Activated CD4-positive, alpha-beta T cell treated with anti-CD3 and anti-CD28 coated beads, Interleukin-2, Interleukin-6, amounts not matched to agents 100 ng/mL and 50 ng/mL, durations not matched to agents 16 hours and 8 hours (primary cell): ENCODE data around the gene ERP44.
"Not testable (repeated sequence)": the region's sequence is repeated elsewhere in the genome, so short reads cannot be mapped to it uniquely, and the experiment has no call there.

ENCODE experiments used
- DNase-seq: peaks from one replicate; pipeline ENCODE4 v3.0.0-alpha.2; 2020

The ERP44 gene

DNA sequence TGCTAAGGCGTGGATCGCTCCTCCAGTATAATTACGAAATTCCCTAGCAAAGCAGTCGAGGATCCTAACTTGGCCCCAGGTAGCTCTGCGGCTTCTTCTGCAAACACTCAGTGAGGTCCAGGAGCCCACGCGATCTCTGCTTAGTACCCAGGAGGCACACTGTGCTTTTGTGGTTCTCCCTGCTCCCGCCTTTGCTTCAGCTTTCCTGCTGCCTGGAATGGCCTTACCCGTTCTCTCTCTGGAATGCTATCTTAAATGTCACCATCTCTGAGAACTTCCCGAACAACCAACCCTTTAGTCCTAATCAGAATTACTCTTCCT, 882 bp upstream of the ERP44 start:
- peak; percentile 9 for DNase-seq

DNA sequence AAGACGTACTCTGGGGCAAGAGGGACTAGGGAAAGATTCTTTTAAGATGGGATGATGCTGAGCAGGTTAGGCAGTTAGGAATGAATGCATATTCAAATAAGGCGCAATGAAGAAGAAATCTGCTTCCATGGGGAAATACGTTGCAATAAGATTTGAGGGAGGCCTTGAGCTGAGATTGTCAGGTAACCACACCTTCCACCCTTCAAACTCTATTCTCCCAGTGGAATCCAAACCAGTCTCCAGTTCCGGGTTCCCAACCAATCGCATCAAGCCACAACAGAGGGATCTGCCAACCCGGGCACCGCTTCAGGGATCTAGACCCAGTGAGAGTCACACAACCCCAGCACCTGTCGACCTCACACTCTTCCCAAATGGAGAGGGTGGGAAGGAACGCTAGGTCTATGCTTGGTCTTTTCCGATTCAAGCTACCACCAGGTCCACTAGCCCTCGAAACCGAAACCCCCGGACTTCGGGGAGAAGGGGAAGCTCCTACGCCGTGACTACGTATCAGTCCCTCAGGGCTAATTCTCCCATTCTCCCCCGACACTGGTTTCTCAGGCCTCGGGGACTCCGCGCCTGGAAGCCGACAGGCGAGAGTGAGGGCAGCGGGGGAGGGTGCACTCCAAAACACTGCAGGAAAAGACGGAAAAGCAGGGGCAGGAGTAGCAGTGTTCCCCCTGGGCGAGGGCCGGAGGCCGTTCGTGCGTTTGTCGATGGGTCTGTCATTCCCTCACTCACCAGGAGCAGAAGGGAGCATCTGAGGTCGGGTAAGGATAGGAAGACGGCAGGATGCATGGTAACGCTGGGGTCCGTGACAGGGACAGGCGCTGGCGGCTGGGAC, 534 bp downstream of the ERP44 start:
- peak; percentile 41 for DNase-seq

DNA sequence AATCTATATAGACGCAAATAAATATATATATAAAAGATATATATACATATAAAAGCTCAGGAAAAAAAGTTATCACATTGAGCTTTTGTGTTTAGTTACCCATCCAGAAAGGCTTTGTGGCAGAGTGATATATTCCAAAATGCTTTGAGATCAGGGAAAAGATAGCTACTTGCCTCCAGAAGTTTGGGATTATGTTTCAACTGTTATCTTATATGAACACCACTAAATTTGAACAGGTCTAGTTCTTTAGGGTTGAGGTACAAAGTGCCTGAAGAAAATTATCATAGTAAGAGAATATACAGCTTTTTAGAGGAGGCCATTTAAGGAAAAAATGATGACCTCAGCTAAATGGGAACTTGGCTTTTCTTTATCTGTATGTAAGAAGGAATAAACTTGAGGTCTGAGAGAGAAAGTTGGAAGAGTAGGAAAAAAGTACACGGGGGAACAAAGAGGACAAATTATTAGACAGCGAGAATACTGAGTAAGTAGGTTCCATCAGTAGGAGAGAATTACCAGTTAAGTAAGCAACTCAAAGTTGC, 2.4 kb downstream of the ERP44 start:
- no peak for DNase-seq

DNA sequence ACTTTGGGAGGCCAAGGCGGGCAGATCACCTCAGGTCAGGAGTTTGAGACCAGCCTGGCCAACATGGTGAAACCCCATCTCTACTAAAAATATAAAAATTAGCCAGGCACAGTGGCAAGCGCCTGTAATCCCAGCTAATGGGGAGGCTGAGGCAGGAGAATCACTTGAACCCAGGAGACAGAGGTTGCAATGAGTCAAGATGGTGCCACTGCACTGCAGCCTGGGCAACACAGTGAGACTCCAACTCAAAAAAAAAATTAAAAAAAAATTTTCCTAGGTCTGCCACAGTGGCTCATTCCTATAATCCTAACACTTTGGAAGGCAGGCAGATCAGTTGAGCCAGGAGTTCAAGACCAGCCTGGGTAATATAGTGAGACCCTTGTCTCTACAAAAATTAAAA, 4.4 kb downstream of the ERP44 start:
- DNase-seq, result not testable (repeated sequence)

DNA sequence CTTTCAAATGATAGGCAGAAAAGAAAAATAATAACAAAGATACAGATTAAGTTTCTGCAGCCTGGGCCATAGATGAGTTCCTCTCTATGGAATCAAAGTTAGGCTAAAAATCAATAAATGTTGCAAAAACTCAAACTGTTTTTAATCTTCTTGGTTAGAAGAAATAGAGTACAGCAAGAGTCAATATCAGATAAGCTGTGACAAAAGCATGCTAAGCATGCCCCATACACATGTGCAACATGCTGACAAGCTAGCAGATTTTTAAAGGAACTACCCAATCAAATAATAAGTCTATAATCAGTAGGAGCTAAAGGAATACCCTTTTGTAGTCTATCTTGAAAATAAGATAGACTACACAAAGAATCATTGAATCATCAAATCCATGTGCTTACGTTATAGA, 6.7 kb downstream of the ERP44 start:
- no peak for DNase-seq

DNA sequence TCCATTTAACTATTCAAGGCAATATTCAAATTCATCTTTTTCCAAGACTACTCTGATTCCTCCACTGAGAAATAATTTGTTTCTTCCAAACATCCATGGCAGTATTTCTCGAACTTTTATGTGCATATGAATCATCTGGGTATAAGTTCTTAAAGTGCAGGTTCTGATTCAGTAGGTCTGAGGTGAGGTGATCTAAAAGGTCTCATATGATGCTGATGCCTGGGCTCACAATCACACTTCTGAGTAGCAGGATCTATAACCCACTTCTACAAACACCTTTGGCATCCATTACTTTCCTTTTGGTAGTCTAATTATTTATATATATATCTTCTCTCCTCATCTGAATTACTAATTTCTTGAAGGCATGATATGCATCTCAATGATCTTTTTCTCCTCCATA, 7.2 kb downstream of the ERP44 start:
- no peak for DNase-seq

DNA sequence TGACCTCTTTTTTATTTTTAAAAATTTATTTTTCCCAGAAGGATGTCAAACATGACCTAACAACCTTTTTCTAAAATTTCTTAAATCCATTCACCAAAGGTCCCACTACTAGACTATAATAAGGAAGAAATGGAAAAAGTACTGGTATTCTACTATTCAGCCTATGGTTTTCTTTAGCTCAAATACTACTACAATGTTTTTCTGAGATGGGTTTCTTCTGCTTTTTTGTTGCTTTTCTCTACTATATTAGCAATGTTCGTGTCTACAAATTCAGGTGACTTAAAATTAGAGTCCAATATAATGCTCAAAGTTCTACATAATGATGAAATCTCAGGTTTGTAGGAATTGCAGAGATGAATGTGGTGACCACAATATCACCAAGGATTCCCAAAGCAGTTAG, 7.9 kb downstream of the ERP44 start:
- no peak for DNase-seq

DNA sequence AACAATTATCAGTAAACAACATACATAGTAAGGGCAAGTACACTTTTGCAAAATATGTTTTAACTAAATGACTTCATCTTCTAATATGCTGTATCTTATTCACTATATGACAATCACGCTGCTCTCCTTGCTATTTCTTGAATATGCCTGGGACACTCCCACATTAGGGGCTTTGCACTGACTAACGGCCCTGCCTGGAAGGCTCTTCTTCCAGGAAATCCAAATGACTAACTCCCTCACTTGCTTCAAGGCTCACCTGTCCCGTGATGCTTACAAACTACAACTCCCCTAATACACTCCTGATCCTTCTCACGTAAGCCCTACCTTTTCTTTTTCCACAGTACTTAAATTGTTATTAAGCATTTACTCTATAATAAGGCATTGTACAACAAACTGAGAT, 10.6 kb downstream of the ERP44 start:
- DNase-seq, result peak; percentile 35

DNA sequence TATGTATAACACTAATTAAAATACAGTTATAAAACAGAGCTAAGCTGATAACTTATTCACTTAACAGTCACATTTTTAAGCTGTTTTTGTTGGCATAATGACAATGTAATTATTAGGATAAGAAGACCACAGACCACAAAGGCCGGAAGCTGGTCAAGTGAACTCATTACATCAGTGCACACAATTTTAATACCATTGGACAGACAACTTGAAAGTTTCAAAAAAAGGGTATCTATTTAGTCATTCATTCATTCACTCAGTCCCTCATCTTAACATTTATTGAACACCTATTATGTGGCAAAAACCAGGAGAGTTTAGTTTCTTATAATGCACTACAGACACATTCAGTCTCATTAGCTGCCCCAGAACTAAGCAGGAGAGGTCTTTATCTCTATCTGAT, 11.6 kb downstream of the ERP44 start:
- DNase-seq, result peak; percentile 33

DNA sequence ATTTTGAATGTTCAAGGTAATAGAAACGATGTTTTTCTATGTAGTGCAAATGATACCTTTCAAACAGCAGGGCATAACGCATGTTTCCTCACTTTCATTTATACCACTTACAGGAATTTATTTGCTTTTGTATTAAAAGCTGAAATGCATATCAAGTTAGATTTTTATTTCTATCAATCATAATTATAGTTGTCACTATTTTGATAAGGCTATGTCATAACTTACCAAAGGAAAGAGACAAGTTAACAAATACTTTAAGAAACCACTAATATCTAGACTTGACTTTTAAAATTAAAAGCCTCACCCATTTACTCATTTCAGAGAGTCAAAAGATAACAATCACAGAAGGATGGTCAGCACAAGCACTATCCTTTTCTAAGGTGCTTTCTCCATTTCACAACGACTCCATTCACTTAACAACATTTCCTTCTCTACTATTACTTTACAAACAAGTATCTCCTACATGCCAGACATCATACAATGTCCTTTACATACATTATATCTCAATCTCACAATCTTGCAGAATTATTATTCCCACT, 12.6 kb downstream of the ERP44 start:
- peak; percentile 43 for DNase-seq

DNA sequence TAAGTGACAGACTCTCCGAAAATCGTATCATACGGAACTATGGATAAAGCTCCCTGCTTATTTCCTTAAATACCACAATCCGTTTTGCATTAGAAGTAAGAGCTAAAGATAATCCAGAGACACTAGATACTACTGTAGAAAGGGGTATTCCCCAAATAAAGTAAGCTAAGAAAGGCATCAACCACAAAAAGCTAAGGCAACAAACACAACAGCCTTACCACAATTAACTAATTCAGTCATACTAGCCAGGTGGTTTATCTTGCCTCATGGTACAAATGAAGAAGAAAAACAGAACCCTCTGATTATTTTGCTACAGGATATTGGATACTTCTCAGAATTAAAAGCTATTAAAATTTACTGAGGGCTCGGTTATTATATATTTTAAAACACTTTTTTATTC, 14.1 kb downstream of the ERP44 start:
- DNase-seq, result peak; percentile 71

DNA sequence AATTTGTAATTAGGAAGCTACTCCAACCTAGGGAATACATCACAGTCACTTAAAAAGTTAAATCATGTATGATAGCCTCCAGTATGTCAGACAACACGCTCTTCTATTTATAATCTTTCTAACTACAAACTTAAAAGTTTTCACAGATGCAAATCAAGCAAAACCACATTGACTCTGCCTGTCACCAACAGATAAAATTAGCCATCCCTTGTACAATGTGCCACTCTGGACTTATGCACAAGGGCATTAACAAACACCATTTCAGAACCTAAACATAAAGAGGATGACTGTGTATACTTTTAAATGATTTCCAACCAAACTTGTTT, 14.7 kb downstream of the ERP44 start:
- no peak for DNase-seq

DNA sequence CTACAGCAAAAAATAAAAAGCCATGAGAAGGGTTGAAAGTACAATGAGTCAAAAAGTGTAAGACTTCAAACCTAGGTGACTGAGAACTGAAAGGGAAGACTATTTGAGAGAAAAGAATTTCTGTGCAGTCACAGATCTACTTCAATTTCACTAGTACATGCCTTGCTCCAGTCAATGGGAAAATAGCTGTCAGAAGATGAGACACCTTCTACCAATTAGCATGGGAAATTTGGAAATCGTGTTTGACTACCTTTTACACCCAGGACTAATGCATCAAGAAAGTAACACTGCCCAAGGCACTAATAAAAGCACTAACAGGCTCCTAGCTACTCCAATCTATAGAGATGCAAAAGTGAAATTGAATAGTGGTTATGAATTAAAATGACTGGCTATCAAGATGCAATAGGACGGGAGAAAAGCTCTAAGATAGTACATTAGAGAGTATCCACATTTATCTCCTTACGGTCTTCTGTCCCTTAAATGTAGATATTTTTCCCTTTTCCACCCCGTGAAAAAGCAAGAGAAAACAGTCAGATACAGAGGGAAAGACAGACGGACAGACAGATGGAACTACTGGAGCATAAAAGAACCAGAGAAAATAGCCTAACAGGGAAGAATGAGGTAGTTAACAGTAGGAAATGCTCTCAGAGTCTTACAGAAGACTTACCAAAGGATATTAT, 15.2 kb downstream of the ERP44 start:
- DNase-seq, result peak; percentile 46

DNA sequence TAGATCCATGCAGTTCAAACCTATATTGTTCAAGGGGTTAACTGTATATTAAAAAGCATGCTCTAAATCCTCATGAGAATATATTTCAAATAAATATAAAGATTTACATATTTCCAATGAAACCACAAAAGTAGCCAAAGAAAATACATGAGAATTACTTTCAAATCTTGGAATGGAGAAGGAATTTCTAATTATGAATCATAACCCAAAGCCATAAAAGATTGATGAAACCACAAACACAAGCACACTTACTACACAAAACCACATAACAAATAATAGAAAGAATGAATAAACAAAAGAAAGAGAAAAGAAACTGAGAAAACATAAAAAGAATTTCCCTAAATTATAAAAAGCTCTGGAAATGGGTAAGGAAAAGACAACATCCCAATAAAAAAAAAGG, 16.0 kb downstream of the ERP44 start:
- no peak for DNase-seq

DNA sequence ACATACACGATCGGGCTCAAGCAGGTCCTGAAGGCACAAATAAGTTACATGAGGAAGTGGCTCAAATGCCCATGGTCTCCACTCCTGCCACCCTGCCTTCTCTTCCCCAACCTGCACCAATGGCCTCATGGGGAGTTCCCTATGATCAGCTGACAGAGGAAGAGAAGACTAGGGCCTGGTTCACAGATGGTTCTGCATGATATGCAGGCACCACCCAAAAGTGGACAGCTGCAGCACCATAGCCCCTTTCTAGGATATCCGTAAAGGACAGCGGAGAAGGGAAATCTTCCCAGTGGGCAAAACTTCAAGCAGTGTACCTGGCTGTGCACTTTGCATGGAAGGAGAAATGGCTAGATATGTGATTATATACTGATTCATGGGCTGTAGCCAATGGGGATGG, 22.5 kb downstream of the ERP44 start:
- not testable (repeated sequence) for DNase-seq

DNA sequence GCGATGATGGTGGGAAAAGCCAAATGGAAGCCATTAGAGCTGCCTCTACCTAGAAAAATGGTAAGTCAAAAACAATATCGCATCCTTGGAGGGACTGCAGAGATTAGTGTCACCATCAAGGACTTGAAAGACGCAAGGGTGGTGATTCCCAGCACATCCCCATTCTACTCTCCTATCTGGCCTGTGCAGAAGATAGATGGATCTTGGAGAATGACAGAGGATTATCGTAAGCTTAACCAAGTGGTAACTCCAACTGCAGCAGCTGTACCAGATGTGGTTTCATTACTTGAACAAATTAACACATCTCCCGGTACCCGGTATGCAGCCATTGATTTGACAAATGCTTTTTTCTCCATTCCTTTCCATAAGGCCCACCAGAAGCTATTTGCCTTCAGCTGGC, 23.8 kb downstream of the ERP44 start:
- DNase-seq, result no peak

DNA sequence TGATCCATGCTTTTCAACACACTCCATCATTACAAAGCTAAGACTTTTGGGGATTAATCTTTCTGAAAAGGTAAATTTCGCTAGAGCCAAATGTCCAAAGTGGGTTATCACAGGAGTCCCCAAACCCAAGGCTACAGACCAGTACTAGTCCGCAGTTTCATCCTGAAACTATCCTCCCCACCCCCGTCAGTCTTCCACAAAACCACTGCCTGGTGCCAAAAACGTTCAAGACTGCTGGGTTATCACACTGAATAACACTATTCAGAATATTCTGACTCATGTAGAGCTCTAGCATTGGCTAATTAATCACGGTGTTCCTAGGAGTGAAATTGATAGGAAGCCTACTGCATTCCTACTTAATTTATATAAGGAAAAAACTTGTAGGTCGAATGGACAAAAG, 24.7 kb downstream of the ERP44 start:
- no peak for DNase-seq

DNA sequence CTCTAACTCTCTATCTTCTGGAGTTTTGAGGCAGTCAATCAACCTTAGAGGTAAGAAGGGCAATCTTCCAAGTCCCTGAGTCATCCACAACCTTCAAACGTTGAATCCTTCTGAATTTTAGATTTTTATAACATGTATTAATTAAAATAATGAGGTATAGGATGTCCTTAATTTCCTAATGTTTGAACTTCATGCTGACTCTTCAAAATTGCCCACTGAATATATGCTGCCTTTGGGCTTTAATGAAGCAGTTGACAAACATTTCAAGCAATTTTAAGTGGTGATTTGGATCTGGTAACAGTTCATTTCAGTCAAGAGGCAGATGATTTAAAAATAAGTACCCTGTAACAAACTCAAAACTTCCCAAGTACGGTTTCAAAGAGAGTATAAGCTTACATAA, 26.0 kb downstream of the ERP44 start:
- DNase-seq, result no peak

DNA sequence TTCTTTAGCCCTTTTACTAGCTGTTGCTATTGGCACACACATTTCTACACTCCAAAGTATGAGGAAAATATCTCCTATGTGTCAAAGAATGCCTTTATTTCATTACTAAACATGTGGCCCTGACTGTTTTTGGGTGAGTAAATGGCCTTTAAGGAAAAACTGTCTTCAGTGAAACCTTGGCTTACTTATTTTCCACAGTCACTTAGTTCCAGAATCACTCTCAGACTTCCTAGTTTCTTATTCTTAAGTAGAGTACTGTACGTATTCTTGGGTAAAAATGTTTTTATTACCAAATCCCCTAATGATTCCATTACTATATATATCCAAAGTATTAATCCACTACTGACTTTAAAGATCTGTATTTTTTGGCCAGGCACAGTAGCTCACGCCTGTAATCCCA, 27.5 kb downstream of the ERP44 start:
- DNase-seq, result no peak

DNA sequence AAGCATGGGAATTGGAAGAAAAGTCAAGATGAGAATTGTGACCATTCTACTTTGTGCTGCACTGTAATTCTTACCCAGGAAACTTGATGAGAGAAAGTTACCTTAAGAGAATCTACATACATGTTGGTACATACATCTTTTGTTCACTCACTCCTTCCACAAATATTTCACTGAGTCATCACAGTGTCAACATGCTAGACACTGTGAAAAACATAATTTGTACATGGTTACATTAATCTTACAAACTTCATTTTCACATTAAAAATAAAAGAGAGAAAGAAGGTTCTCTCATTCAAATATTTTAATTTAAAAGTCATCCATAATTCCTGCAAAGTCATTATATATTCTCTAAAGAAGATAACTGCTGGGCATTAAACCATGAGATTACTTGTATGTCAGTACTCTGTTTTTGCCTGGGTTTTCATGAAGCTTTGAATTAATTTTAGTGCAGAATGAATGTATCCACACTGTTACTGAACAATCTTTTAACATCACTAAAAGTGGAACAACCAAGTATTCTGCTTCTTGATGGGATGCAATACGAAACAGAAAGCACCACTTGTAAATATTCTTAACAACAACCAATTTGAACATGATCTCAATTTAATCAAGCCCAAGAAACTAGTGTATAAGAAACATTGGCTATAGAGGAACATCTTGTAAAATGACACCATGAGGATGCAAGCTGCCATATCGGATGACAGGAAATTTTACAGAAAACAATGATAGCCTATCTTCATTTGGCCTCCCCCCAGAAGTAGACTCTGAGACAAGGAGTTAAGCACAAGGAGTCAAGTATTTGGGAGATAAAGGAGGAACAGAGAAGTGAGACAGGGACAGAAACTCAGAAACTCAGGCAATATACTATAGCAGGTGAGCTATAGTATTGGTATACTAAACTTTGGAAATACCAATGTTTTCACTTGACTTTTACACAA, 28.4 kb downstream of the ERP44 start:
- no peak for DNase-seq

DNA sequence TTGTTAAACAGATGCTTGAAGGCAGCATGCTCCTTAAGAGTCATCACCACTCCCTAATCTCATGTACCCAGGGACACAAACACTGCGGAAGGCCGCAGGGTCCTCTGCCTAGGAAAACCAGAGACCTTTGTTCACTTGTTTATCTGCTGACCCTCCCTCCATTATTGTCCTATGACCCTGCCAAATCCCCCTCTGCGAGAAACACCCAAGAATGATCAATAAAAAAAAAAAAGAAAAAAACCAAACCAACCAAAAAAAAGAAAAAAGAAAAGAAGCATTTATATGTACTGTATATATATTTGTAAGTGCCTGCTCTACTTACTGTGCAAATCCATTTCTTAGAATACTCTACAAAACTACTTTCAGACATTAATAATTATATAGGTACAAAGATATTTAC, 29.7 kb downstream of the ERP44 start:
- not testable (repeated sequence) for DNase-seq

DNA sequence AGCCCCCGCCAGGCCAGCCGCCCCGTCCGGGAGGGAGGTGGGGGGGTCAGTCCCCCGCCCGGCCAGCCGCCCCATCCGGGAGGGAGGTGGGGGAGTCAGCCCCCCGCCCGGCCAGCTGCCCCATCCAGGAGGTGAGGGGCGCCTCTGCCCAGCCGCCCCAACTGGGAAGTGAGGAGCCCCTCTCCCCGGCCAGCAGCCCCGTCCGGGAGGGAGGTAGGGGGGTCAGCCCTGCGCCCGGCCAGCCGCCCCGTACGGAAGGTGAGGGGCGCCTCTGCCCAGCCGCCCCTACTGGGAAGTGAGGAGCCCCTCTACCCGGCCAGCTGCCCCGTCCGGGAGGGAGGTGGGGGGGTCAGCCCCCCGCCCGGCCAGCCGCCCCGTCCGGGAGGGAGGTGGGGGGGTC, 30.8 kb downstream of the ERP44 start:
- DNase-seq, result not testable (repeated sequence)

DNA sequence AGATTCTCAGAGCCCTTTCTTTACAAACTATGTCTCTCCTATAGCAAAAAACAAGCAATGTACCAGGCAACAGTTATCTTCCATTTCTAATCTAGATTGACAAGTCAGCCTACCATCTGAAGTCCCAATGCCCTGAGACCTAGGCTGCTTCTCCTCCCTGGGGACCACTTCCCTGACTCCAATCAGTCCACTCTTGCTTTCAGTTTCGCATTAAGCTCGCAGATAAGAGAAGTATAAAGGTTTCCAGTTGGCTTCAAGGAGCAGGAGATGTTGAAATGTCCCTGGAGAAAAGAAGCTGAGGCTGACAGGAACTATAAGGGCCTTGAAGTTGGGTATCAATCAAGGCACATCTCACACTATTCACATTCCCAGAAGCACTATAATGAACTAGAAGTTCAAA, 32.3 kb downstream of the ERP44 start:
- DNase-seq, result no peak
